Tibial nerve (tissue), 4 donors: ENCODE measurements around the gene ZBTB5. TPM values are rescaled to one million over a fixed set of nuclear protein-coding genes. Genes with fewer than 3 reads are reported as not detected.

Experiments
- DNase-seq, 2 donors: peaks; one replicate each; pipeline ENCODE4 v3.0.0-alpha.2; 2019; ENCODE audit warnings: low spot score in 2 of 2
- H3K27ac ChIP-seq, 4 donors: fragments of 200-600 bp; sonication (generic) in 3 of 4; one replicate each; pipeline ENCODE4 v1.5.1; 2017 to 2019; ENCODE audit warnings: mild to moderate bottlenecking in 1 of 4
- H3K27me3 ChIP-seq, 2 donors: fragments of 200-600 bp; sonication (generic) in 1 of 2; one replicate each; pipeline versions ENCODE4 v1.5.1 to v1.6.0; 2017 to 2019
- H3K36me3 ChIP-seq, 3 donors: fragments of 200-600 bp; sonication (generic); one replicate each; pipeline ENCODE4 v1.5.1; 2018 to 2019
- H3K4me1 ChIP-seq, 4 donors: fragments of 200-600 bp; sonication (generic) in 3 of 4; one replicate each; pipeline ENCODE4 v1.5.1; 2017 to 2019
- H3K4me3 ChIP-seq, 4 donors: fragments of 200-600 bp; sonication (generic) in 3 of 4; one replicate each; pipeline ENCODE4 v1.5.1; 2017 to 2019; ENCODE audit warnings: mild to moderate bottlenecking in 1 of 4, moderate library complexity in 1 of 4
- H3K9me3 ChIP-seq, 4 donors: fragments of 200-600 bp; sonication (generic) in 3 of 4; one replicate each; pipeline ENCODE4 v1.5.1; 2017 to 2019
- EP300 ChIP-seq, 2 donors: sonication (generic); formaldehyde crosslinking; IDR thresholded peaks; one replicate each; pipeline ENCODE4 v1.6.1; 2017; ENCODE audit warnings: antibody characterized with exemption in 2 of 2, mild to moderate bottlenecking in 1 of 2
- POLR2A ChIP-seq, 2 donors: fragments of 450-650 bp; IDR thresholded peaks; one replicate each; pipeline ENCODE4 v1.6.1; 2017; ENCODE audit warnings: antibody characterized with exemption in 2 of 2, mild to moderate bottlenecking in 2 of 2, moderate library complexity in 2 of 2
- WGBS, 2 donors: methylation state at CpG; one replicate each; pipeline ENCODE4 v1.1.5; 2018; 5-methylcytosine and 5-hydroxymethylcytosine counted together
- total RNA-seq, 4 donors: library from RNA; depleted of rRNA; stranded (reverse); fragments of >200 nt; gene quantifications; one replicate each; pipeline ENCODE4 v1.1.0, GENCODE V29; 2016
- TF ChIP-seq, protein P1 (sequence below), 5 experiments: fragments of 200-600 bp in 3 of 5; fragments of 450-650 bp in 2 of 5; sonication (generic) in 3 of 5; IDR thresholded peaks; one replicate each; pipeline ENCODE4 v1.5.1; 2016 to 2019; ENCODE audit warnings: antibody characterized with exemption in 5 of 5, mild to moderate bottlenecking in 3 of 5, moderate library complexity in 2 of 5

The ZBTB5 gene
- total RNA-seq, 4 donors from 2014 or later: 9.6 to 15.1 (median 13.5) TPM

DNA sequence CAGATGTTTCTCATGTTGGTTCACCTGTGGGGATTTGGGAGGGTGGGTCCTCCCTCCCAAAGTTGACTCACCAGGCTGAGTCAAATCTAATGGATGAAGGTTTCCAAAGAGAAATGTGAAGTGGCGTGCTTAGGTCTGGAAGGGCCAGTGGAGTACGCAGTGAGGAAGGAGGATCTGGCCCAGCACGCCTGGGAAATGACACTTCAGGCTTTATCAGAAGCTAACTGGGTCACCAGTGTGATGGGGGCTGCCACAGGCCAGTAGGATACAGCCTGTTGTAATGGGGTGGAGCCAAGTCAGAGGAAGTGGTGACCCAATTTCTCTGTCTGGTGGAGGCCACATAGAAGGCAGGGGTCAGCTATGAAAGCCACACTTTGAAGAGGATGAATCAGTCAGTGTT is 38.5 kb upstream of the ZBTB5 start:
- TF ChIP-seq POLR2A (IDR thresholded peaks at IDR 0.05): no peak
- TF ChIP-seq, protein P1, sequence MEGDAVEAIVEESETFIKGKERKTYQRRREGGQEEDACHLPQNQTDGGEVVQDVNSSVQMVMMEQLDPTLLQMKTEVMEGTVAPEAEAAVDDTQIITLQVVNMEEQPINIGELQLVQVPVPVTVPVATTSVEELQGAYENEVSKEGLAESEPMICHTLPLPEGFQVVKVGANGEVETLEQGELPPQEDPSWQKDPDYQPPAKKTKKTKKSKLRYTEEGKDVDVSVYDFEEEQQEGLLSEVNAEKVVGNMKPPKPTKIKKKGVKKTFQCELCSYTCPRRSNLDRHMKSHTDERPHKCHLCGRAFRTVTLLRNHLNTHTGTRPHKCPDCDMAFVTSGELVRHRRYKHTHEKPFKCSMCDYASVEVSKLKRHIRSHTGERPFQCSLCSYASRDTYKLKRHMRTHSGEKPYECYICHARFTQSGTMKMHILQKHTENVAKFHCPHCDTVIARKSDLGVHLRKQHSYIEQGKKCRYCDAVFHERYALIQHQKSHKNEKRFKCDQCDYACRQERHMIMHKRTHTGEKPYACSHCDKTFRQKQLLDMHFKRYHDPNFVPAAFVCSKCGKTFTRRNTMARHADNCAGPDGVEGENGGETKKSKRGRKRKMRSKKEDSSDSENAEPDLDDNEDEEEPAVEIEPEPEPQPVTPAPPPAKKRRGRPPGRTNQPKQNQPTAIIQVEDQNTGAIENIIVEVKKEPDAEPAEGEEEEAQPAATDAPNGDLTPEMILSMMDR (IDR thresholded peaks at IDR 0.05): no peak
- no peak for TF ChIP-seq EP300 (IDR thresholded peaks at IDR 0.05)
- Histone ChIP-seq H3K4me1 (no peaks in the 10 kb centered on the region), H3K9me3 (no peaks in the 10 kb centered on the region), H3K4me3 (no peak overlapping the region), H3K27ac (no peak overlapping the region), H3K36me3 (peaks cover 4 to 86% (median 10%) of the 10 kb centered on the region in 3 donors), H3K27me3 (no peaks in the 10 kb centered on the region)
- 80 to 85% methylated on average over 3 of the region's 3 CpGs for WGBS, 2 donors
- DNase-seq: no peak

- peaks cover 4 to 88% (median 10%) of the 10 kb centered on the region in 3 donors for H3K36me3 ChIP-seq
Observed at GRCh38 chr9:37501957-37502596, 36.8 kb upstream of the ZBTB5 start.

DNA sequence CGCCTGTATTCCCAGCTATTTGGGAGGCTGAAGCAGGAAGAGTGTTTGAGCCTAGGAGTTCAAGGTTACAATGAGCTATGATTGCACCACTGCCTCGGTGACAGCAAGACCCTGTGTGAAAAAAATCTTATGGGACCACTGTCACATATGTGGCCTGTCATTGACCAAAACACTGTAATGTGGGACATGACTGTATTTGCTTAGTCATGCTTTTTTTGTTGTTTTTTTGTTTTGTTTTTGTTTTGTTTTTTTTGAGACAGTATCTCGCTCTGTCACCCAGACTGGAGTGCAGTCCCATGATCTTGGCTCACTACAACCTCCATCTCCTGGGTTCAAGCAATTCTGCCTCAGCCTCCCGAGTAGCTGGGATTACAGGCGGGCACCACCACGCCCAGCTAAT is 34.0 kb upstream of the ZBTB5 start:
- TF ChIP-seq, protein P1 (IDR thresholded peaks at IDR 0.05): no peak
- TF ChIP-seq EP300 (IDR thresholded peaks at IDR 0.05) (no peak), POLR2A (IDR thresholded peaks at IDR 0.05) (no peak)
- Histone ChIP-seq H3K36me3 (peaks cover 4 to 96% (median 10%) of the 10 kb centered on the region in 3 donors), H3K27ac (no peak overlapping the region), H3K9me3 (no peaks in the 10 kb centered on the region), H3K4me3 (no peak overlapping the region), H3K4me1 (no peaks in the 10 kb centered on the region), H3K27me3 (no peaks in the 10 kb centered on the region)
- DNase-seq: no peak
- WGBS, 2 donors: 86 to 88% methylated on average over 6 of the region's 6 CpGs

More at GRCh38 chr9:37501957-37502596, 36.8 kb upstream of the ZBTB5 start:
- no peaks in the 10 kb centered on the region for H3K4me1 ChIP-seq
- H3K9me3 ChIP-seq: no peaks in the 10 kb centered on the region
- WGBS, 2 donors: 69 to 76% methylated on average over 2 of the region's 2 CpGs
- no peak overlapping the region for H3K4me3 ChIP-seq
- TF ChIP-seq POLR2A (IDR thresholded peaks at IDR 0.05) (no peak), EP300 (IDR thresholded peaks at IDR 0.05) (no peak)
- TF ChIP-seq, protein P1 (IDR thresholded peaks at IDR 0.05): no peak
- no peak for DNase-seq
- H3K27me3 ChIP-seq: no peaks in the 10 kb centered on the region
- no peak overlapping the region for H3K27ac ChIP-seq

- no peaks in the 10 kb centered on the region for H3K4me1 ChIP-seq
- TF ChIP-seq, protein P1 (IDR thresholded peaks at IDR 0.05): no peak
- no peak for TF ChIP-seq EP300 (IDR thresholded peaks at IDR 0.05)
- no peak for TF ChIP-seq POLR2A (IDR thresholded peaks at IDR 0.05)
- H3K27ac ChIP-seq: no peak overlapping the region
- H3K4me3 ChIP-seq: no peak overlapping the region
- DNase-seq: no peak
- no peaks in the 10 kb centered on the region for H3K27me3 ChIP-seq
- peaks cover 4 to 96% (median 10%) of the 10 kb centered on the region in 3 donors for H3K36me3 ChIP-seq
- no peaks in the 10 kb centered on the region for H3K9me3 ChIP-seq
- WGBS, 2 donors: 59 to 66% methylated on average over 3 of the region's 3 CpGs
Observed at GRCh38 chr9:37498457-37498856, 33.2 kb upstream of the ZBTB5 start.

- H3K27me3 ChIP-seq: no peaks in the 10 kb centered on the region
- WGBS, 2 donors: 86 to 98% methylated on average over 3 of the region's 3 CpGs
- no peaks in the 10 kb centered on the region for H3K9me3 ChIP-seq
- TF ChIP-seq, protein P1 (IDR thresholded peaks at IDR 0.05): no peak
- TF ChIP-seq EP300 (IDR thresholded peaks at IDR 0.05) (no peak), POLR2A (IDR thresholded peaks at IDR 0.05) (no peak)
- H3K27ac ChIP-seq: no peak overlapping the region
- peaks cover 4 to 96% (median 7%) of the 10 kb centered on the region in 3 donors for H3K36me3 ChIP-seq
- H3K4me3 ChIP-seq: no peak overlapping the region
- no peaks in the 10 kb centered on the region for H3K4me1 ChIP-seq
- DNase-seq: no peak
Observed at GRCh38 chr9:37497320-37497719, 32.1 kb upstream of the ZBTB5 start.
